Activated naive CD8-positive, alpha-beta T cell treated with anti-CD3 and anti-CD28 coated beads for 36 hours (primary cell): ENCODE results near the gene CHAF1B. TPM values are rescaled to one million over a fixed set of nuclear protein-coding genes. Genes with fewer than 3 reads are reported as not detected.

Experiments
- DNase-seq: peaks from one replicate; pipeline ENCODE4 v3.0.0; 2021
- H3K27ac Mint-ChIP-seq: one replicate; pipeline ENCODE4 v1.8.0; 2022; ENCODE audit warnings: mild to moderate bottlenecking, moderate library complexity, mixed read lengths
- H3K27me3 Mint-ChIP-seq: one replicate; pipeline ENCODE4 v1.8.0; 2022; ENCODE audit warnings: mild to moderate bottlenecking, mixed read lengths
- H3K36me3 Mint-ChIP-seq: one replicate; pipeline ENCODE4 v1.8.0; 2021; ENCODE audit warnings: mild to moderate bottlenecking, mixed read lengths
- H3K4me1 Mint-ChIP-seq: one replicate; pipeline ENCODE4 v1.8.0; 2021; ENCODE audit warnings: mixed read lengths
- H3K4me3 Mint-ChIP-seq: one replicate; pipeline ENCODE4 v1.8.0; 2022; ENCODE audit warnings: mild to moderate bottlenecking, moderate library complexity, mixed read lengths
- H3K9me3 Mint-ChIP-seq: one replicate; pipeline ENCODE4 v1.8.0; 2022; ENCODE audit warnings: mixed read lengths
- total RNA-seq, 2 experiments: library from RNA; stranded (reverse); gene quantifications; one replicate each; pipeline ENCODE4 v1.2.3, GENCODE V29; 2021

Gene CHAF1B
- total RNA-seq, 2 experiments from 2014 or later = 35.6 to 38.0 TPM

DNA sequence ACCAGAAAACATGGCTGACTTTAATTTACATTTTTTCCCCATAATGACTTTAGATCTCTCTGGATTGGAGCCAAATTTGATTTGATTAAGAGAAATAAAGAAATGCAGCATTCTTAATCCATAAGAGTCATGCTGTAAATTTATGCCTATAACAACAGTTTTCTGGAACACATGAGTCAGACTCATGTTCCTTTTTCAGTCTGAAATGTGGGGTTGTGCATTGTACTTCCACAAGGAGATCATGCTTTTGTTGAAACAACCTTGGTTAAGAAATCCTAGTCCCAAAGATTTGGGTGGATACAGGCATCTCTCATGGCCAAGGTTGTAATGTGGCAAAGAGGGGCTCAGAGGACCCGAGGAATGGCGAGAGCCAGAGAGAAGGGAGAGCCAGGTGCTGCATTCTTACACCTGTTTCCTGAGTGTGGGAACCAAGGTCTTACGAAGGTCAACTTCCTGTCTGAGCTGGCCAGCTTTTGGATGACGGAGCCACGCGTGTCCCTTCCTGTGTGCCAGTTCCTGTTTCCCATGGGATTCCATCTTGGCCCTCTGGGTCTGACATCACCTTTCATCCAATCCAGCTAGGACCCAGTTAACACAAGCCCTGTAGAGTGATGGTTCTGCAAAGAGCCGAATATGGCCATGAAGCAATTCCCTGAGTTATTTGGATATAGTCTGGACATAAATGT, 71.7 kb downstream of the CHAF1B start:
- H3K36me3 Mint-ChIP-seq = no peaks in the 10 kb centered on the region
- no peak overlapping the region for H3K4me3 Mint-ChIP-seq
- no peak for DNase-seq
- H3K27me3 Mint-ChIP-seq = peaks cover 3% of the 10 kb centered on the region
- no peaks in the 10 kb centered on the region for H3K9me3 Mint-ChIP-seq
- no peak overlapping the region for H3K27ac Mint-ChIP-seq
- no peaks in the 10 kb centered on the region for H3K4me1 Mint-ChIP-seq

DNA sequence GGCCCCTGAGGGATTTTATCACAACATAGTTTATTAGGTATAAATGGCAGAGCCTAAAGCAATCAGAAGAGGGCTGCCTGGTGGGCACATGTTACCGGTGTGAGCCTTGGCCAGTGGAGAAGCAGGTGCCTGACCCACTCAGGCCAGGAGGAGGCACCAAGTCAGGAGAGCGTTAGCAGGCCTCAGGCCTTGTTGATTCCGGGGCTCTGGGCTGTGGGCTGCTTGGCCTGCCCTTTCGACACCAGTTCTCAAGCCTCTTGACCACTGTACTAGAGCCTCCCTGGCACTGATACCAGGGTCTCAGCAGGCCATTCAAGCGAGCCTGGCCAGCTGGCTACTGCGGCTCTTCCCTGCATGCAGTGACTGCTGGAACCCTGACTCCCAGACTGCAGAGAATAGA, 73.9 kb downstream of the CHAF1B start:
- Mint-ChIP-seq H3K27ac (no peak overlapping the region), H3K4me3 (no peak overlapping the region), H3K27me3 (peaks cover 3% of the 10 kb centered on the region), H3K4me1 (no peaks in the 10 kb centered on the region), H3K9me3 (no peaks in the 10 kb centered on the region), H3K36me3 (no peaks in the 10 kb centered on the region)
- DNase-seq = no peak

DNA sequence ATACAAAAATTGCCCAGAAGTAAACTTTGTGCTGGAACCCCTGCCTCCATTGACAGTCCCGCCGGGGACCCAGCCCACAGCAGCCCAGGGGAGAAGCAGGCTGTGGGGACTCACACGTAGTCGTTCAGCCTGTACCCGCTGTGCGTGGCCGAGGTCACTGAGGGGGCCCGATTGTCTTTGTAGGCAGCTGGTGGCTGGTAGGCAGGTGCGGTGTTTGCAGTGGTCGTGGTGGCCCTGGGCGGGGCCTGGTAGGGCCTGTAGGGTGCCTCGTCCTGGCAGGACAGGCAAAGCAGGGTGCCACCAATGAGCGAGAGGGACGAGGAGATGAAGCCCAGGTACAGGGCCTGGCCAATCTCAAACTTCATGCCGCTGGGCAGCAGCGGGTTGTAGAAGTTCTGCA, 75.7 kb downstream of the CHAF1B start:
- H3K9me3 Mint-ChIP-seq = no peaks in the 10 kb centered on the region
- peaks cover 3% of the 10 kb centered on the region for H3K27me3 Mint-ChIP-seq
- H3K4me1 Mint-ChIP-seq = no peaks in the 10 kb centered on the region
- H3K36me3 Mint-ChIP-seq = no peaks in the 10 kb centered on the region
- H3K27ac Mint-ChIP-seq = no peak overlapping the region
- DNase-seq = no peak
- H3K4me3 Mint-ChIP-seq = no peak overlapping the region

DNA sequence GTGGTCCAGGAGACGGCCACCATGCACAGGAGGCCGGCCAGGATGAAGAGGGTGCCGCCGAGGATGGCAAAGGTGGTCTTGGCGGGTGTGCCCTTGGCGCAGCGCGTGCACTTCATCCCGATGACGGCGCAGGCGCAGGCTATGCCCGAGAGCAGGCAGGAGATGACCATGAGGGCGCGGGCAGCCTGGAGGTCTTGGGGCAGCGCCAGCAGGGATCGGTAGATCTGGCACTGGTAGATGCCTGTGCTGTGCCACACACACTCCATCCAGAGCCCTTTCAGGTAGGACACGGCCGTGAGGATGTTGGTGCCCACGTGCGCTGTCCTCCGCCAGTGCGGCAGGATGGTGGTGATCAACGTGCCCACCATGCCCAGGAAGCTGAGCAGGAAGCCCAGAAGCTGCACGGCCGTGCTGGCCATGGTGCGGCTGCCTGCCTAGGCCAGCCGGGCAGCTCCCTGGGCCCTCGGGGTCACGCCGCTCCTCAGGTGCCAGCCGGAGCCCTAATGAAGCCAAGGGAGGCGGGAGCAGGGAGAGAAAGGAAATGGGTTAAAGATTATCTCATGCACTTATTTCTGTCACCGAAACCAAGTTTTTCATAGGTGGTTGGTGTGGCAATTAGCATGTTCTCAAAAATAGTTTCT, 76.2 kb downstream of the CHAF1B start:
- H3K36me3 Mint-ChIP-seq = no peaks in the 10 kb centered on the region

DNA sequence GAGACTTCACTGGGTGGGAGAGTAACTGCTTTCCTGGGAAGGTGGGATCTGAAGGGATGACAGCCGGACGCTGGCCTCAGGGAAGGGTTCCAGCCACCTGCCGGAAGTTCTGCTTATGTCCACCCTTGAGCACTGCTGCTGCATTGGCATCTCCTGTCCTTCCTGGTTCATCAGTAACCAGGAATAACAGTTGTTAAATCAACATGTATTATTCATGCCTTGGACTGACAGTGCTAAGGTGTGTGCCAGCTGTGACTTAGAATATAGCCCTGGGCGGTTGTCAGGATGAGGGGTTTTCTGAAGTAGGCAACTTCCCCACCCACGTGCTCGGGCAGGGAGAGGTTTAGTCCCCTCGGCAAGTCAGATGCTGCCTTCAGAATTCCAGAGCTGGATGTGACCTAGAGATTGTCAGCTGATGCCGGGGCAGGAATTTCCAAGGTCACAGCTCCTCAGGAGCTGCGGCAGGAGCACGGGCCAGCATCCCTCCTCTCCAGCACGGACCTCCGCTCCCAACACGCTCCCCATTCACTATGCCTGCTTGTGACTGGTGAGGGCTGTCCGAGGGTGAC, 76.8 kb downstream of the CHAF1B start:
- Mint-ChIP-seq H3K27me3 (no peaks in the 10 kb centered on the region), H3K4me3 (no peak overlapping the region), H3K9me3 (no peaks in the 10 kb centered on the region), H3K36me3 (no peaks in the 10 kb centered on the region), H3K4me1 (no peaks in the 10 kb centered on the region), H3K27ac (no peak overlapping the region)
- no peak for DNase-seq

More for the DNA sequence above, 76.2 kb downstream of the CHAF1B start:
- Mint-ChIP-seq H3K27me3 (peaks cover 3% of the 10 kb centered on the region), H3K4me1 (no peaks in the 10 kb centered on the region), H3K9me3 (no peaks in the 10 kb centered on the region), H3K27ac (no peak overlapping the region), H3K4me3 (no peak overlapping the region)
- no peak for DNase-seq

DNA sequence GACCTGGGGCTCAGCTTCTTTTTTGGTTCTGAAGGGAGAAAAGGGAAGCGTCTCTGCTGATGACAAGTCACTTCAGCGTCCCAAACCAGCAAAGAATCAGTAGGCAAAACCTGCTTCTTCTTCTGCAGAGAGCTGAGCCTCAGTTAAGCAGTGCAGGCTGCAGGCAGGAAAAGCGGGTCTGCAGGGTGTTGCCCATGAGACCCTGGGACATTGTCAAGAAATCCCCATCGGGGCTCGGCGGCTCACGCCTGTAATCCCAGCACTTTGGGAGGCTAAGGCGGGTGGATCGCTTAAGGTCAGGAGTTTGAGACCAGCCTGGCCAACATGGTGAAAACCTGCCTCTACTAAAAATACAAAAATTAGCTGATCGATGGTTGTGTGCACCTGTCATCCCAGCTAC, 78.0 kb downstream of the CHAF1B start:
- H3K9me3 Mint-ChIP-seq = no peaks in the 10 kb centered on the region
- H3K4me3 Mint-ChIP-seq = no peak overlapping the region
- no peak for DNase-seq
- H3K36me3 Mint-ChIP-seq = no peaks in the 10 kb centered on the region
- H3K27me3 Mint-ChIP-seq = no peaks in the 10 kb centered on the region
- no peaks in the 10 kb centered on the region for H3K4me1 Mint-ChIP-seq
- H3K27ac Mint-ChIP-seq = no peak overlapping the region

DNA sequence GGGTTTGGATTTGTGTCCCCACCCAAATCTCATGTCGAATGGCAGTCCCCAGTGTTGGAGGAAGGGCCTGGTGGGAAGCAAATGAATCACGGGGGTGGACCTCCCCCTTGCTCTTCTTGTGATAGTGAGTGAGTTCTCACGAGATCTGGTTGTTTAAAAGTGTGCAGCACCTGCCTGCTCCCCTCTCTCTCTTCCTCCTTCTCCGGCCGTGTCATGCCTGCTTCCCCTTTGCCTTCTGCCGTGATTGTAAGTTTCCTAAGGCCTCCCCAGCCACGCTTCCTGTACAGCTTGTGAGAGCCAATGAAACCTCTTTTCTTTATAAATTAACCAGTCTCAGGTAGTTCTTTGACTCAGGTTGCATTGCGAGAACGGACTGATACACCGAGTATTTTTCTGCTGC, 78.8 kb downstream of the CHAF1B start:
- H3K27me3 Mint-ChIP-seq = no peaks in the 10 kb centered on the region
- no peak for DNase-seq
- no peaks in the 10 kb centered on the region for H3K9me3 Mint-ChIP-seq
- H3K4me3 Mint-ChIP-seq = no peak overlapping the region
- H3K36me3 Mint-ChIP-seq = no peaks in the 10 kb centered on the region
- no peaks in the 10 kb centered on the region for H3K4me1 Mint-ChIP-seq
- H3K27ac Mint-ChIP-seq = no peak overlapping the region

DNA sequence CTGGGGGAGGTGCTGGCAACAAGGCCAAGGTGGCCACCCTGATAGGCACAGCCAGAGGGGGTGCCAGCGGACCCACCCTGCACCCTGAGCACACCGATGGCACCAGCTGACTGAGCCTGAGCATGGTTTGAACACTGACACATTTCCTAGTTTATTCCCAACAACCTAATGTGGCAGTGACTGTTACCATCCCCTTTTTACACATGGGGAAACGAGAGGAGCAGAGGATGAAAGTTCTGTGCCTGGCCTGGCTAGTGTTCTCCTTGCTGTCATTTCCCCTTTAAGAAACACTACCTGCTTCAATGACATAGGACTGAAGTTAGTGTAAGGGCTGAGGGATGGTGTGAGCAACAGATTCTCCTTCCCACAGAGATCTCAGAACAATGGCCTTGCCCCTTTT, 79.4 kb downstream of the CHAF1B start:
- Mint-ChIP-seq H3K27me3 (no peaks in the 10 kb centered on the region), H3K36me3 (no peaks in the 10 kb centered on the region), H3K4me3 (no peak overlapping the region), H3K9me3 (no peaks in the 10 kb centered on the region), H3K27ac (no peak overlapping the region), H3K4me1 (no peaks in the 10 kb centered on the region)
- no peak for DNase-seq

DNA sequence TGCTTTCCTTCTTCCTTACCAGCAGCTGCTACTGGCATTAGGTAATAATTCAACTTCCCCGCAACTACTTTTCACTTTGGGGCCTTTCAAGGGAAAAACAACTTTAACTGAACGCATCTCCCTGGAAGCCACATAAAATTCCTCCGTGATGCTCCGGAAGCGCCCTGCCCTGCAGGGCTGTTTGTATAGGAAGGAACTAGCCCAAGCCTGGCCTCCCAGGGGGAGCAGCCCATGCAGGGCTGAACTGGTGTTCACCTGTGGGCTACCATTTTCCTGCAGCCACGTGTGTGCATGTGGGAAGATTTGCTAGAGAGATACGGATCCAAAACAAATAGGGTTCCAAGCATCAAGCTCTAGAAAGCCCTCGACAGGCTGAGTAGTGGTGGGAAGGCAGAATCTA, 80.3 kb downstream of the CHAF1B start:
- H3K27me3 Mint-ChIP-seq = no peaks in the 10 kb centered on the region

DNA sequence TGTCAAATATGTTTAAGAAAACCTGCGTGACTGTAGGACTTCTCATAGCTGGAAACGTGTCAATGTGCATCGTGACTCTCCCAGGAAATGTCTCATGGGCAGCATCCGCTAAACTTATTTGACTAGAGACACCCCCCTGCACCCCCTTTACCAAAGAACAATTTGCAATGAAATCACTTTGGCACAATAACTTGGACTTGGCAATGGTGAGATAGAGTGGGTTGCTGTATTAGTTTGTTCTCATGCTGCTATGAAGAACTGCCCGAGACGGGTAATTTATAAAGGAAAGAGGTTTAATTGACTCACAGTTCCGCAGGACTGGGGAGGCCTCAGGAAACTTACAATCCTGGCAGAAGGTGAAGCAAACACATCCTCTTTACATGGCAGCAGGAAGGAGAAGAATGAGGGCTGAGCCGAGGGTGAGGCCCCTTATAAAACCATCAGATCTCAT, 80.9 kb downstream of the CHAF1B start:
- no peaks in the 10 kb centered on the region for H3K36me3 Mint-ChIP-seq
- H3K4me1 Mint-ChIP-seq = peaks cover 2% of the 10 kb centered on the region
- H3K9me3 Mint-ChIP-seq = no peaks in the 10 kb centered on the region
- DNase-seq = no peak
- no peak overlapping the region for H3K4me3 Mint-ChIP-seq
- H3K27me3 Mint-ChIP-seq = no peaks in the 10 kb centered on the region
- no peak overlapping the region for H3K27ac Mint-ChIP-seq

More for the DNA sequence above, 80.3 kb downstream of the CHAF1B start:
- no peaks in the 10 kb centered on the region for H3K9me3 Mint-ChIP-seq
- DNase-seq = no peak
- no peak overlapping the region for H3K27ac Mint-ChIP-seq
- no peak overlapping the region for H3K4me3 Mint-ChIP-seq
- no peaks in the 10 kb centered on the region for H3K36me3 Mint-ChIP-seq
- no peaks in the 10 kb centered on the region for H3K4me1 Mint-ChIP-seq

Other genes with a start within 250 kb of the CHAF1B start
- 10 to 100 TPM in 1 of 2 experiments, 1 to 10 TPM in 1; 9.9 to 10.9 TPM for gene DOP1B, start 228.6 kb upstream of the CHAF1B start, total RNA-seq
- 10 to 100 TPM; 15.2 to 17.4 TPM for gene MORC3, start 65.2 kb upstream of the CHAF1B start, total RNA-seq
- not detected for gene CLDN14, start 94.7 kb downstream of the CHAF1B start, total RNA-seq